GM19099 (cell line): Measurements from ENCODE around the gene KRTAP5-6.

Experiments
- POLR2A ChIP-seq: IDR thresholded peaks from 3 replicates; pipeline ENCODE4 v1.6.1; 2011; ENCODE audit warnings: low read depth; ENCODE audit not compliant: insufficient read length; ENCODE audit errors: extremely low read depth

The KRTAP5-6 gene, protein sequence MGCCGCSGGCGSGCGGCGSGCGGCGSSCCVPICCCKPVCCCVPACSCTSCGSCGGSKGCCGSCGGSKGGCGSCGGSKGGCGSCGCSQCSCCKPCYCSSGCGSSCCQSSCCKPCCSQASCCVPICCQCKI

DNA sequence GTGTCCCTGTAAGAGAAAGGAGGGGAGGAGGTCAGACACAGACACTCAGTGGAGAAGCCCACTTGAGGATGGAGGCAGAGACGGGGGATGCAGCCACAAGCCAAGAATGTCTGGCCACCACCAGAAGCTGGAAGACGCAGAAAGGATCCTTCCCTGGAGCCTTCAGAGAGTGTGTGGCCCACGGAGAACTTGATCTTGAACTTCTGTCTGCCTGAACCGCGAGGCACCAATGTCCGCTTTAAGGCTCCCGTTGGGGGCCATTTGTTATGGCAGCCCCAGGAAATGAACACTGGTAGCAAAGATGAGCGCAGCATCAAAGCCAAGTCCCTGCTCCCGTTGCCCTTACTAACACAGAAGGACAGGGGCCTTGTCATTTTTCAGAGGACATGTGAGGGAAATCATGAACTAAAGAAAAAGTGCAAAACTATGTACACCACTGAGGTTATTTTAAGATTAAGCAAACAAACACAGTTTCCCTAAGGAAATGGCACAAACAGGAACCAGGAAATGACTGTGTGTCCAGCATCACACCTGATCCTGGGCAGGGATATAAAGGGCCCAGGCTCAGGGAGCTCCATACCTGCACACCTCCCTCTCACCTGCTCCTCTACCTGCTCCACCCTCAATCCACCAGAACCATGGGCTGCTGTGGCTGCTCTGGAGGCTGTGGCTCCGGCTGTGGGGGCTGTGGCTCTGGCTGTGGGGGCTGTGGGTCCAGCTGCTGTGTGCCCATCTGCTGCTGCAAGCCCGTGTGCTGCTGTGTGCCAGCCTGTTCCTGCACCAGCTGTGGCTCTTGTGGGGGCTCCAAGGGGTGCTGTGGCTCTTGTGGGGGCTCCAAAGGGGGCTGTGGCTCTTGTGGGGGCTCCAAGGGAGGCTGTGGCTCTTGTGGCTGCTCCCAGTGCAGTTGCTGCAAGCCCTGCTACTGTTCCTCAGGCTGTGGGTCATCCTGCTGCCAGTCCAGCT lies at the start of gene KRTAP5-6:
KRTAP5-6 (plus strand) TSS at position 588 of the 963 bp plus-strand sequence; CDS start at position 639, 51 bp downstream.
- no peak for TF ChIP-seq POLR2A

DNA sequence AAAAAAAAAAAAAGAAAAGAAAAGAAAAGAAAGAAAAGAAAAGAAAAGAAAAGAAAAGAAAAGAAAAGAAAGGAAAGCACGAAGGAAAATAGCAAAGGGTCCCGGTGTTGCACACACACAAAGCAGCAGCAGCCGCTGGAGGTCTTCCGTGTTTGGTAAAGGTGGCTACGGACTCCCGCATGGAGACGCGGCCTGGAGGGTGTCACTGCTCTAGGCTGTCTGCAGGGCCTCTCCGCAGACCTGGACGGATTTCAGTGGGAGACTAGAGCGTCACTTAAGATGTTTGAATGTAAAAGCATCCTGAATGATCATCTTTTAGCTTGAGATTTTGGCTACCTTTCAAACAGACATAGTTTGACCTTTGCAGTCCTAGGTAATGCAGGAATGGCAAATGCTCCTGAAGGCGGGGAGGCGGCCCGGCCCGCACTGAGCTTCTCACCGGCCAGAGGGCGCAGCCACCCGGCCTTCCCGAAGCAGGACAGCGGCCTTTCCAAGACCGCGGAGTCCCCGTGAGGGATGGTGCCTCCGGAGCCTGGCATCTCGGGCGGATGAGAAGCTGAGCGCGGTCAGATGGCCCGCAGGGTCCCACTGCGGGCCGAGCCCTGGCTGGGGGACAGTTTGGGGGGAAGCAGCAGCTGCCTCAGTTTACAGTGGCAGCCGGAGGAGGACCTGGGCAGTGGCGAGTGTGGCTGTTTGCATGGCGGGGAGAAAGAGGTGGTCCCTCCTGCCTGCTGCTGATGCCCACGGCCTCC lies 48.9 kb upstream of the KRTAP5-6 start:
- no peak for TF ChIP-seq POLR2A

DNA sequence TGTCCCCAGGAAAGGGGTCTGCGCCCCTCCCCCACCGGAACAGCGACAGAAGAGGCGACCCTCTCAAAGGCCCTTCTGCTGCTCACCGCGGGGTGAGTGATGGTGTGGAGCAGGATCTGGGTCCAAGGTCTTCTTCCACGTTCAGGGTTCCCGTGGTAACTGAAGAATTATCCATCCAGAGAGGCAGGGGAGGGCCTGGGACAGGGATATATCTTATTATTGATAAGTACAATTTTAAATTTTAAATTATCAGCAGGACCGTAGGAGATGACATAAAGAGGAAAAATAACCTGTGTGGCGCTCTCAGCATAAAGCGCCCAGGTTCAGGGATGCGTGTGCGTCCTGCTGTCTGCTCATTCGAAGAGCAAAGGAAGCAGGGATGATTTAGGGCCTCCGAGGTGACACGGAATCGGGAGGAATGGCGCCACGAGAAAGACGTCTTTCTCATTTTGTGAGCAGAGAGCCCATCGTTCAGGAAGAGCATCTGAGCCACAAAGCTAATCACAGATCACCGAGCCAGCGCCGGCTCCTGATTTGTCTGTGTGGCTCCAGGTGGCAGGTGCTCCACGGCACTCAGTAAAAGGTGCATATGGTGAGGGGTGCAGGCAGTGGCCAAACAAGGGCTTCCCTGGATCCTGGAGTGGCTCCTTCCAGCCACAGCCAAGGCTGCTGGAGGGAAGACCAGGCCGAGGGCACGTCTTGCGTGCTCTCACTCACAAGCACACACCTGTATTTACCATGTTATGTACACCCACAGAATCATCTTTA lies 48.2 kb upstream of the KRTAP5-6 start:
- no peak for TF ChIP-seq POLR2A

DNA sequence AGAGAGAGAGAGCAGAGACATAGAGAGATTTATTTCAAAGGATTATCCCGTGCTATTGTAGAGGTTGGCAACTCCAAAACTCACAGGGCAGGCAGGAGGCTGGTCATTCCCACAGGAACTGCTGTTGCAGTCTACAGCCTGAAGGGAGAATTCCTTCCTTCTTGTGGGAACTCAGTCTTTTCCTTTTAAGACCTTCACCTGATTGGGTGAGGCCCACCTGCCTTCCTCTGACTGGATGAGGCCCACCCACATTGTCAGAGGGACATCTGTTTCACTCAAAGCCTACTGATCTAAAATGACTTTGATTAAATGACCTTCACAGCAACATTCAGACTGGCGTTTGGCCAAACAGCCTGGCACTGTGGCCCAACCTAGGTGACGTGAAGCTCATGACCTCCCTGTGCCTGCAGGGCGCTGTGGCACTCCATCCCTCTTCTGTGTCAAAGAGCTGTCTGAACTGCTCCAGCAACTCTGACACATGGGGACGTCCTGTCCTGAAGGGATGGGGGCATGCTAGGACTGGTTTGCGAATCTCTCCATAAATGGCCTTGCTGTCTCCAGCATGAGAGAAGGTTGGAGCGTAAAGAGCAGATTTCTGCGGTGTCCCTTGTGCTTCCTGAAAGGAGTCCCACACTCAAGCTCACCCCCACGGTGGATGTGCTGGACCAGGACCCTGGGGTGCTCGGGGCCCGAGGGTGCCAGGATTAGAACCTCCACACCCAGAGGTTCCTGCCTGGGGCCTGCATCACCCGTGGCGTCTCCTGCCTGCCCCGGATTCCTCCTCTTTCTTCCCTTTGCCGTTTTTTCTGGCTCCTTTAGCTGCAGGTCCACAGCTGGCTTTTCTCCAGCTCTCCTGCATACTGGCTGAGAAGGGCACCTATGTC lies 46.7 kb upstream of the KRTAP5-6 start:
- no peak for TF ChIP-seq POLR2A

DNA sequence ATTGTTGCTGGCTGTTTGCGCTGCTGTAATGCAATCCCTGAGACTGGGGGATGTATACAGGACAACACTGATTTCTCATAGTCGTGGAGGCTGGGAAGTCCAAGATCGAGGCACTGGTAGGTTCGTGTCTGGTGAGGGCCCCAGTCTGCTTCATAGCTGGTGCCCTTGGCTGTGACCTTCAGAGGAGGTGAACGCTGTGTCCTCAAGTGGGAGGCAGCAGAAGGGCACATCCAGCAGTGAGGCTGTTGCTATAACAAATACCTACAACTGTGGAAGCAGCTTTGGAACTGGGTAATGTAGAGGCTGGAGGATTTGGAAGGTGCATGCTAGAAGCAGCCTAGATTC lies 46.1 kb upstream of the KRTAP5-6 start:
- no peak for TF ChIP-seq POLR2A

DNA sequence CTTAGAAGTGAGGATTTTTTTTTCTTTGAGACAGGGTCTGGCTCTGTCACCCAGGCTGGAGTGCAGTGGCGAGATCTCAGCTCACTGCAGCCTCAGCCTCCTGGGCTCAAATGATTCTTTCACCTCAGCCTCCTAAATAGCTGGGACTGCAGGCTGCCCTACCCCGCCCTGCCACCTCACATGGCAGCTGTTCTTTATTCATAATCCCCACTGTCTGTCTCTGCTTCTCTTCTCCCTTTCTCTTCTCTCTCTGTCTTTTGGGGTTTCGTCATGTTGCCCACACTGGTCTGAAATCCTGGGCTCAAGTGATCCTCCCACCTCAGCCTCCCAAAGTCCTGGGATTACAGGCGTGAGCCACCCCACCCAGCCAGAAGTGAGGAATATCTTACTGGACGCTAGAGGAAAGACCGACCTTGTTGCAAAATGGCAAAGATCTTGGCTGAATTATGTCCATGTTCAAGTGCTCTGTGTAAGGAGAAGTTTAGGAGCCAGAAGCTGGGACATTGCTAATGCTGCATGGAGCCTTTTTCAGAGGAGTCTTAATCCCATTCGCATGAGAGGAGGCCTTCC lies 45.5 kb upstream of the KRTAP5-6 start:
- TF ChIP-seq POLR2A = no peak

DNA sequence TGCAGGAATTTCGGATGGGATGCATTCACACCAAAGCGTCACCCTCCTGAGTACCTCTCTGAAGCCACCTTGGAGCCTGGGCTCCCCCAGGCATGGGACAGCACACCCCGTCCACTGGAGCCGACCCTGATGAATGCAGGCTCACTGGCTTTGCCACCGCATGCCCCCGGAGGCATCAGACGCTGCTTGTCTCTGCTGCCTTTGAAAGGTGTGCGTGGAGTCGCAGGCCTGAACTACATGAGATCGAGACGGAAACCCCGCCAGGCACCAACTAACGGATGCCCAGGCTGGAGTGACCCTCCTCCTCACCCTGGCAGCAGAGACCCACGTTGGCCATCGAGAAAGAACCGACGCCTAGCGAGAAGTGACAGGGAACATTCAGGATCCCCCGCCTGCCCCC lies 45.0 kb upstream of the KRTAP5-6 start:
- no peak for TF ChIP-seq POLR2A

DNA sequence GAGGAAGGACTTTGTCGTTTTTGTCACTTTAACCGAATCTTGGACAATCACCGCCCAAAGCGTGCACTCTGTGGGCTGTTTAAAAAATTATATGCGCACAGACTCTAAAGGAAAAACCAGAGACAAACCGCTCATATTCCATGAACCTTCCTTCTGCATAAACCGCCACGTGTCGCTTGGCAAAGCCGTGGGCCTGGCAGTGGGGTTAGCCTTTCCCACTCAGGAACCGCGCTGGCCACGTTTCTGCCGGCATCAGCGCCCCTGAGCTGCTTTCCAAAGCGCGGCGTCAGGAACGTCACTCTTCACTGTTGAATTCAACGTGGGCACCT lies 44.6 kb upstream of the KRTAP5-6 start:
- no peak for TF ChIP-seq POLR2A

DNA sequence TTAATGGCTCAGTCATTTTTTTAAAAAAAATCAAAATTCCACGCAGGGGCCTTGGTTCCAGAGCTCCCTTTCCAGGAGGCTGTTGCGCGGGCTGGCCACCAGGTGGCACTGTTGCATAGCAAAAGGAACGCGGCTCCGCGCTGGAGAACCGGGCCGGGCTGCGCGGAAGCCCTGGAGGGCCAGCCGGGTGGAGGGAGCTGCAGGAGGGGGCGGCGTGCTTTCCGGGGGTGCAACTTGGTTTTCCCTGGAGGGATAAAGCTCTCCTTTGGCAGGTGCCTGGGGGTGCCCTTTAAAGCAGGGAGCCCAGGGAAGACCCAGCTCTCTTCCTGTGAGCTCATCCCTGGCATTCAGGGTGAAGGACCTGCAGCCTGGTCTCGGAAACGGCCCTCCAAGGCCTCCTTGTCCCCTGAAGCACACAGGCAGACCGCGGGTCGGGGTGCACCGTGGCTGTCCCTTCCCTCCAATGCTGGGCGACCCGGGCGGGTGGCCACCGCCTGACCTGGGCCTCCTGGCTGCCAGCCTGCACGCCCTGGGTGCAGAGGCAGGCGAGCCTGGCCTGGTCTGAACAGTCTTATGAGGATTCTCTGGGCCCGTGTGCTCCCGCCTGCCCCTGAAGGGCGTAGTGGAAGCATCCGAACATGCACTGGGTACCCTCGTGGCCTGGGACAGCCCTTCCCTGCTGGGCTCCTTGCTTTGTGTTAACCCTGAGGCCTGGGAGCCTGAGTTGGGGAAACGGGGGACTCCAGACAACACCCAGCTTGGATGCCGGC lies 44.0 kb upstream of the KRTAP5-6 start:
- TF ChIP-seq POLR2A = no peak

DNA sequence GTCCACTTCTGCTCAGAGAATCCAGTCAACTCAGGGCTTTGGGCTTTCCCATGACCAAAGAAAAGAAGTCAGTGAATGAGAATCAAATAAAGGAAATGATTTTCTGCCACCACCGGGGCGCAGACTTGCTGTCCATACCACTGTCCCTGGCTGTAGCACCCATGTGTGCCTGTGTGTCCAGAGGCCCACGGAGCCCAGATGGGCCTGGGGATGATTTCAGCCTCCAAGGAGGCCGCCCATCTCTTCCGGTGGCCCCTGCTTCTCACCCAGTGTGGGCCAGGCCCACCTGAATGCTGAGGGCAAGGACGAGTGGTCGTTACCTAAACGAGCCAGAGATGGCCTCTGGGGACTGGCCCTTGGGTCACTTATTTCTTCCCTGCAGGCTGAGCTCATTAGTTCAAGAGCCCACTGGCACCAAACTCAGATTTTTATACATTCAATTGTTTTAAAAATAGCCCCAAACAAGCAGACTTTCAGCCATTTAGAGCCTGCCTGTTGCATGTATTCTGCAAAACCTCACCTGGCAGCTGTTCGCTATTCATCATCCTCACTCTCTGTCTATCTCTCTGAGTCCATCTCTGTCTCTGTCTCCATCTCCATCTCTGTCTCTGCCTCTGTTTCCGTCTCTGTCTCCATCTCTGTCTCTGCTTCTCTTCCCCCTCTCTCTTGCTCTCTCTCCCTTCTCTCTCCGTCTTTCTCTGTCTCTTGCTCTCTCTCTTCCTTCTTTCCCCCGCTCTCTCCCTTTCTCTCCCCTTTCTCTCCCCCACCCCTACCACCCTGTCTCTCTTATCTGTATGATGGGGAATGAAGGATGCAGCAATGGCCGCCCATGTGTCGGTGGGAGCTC lies 43.2 kb upstream of the KRTAP5-6 start:
- no peak for TF ChIP-seq POLR2A

DNA sequence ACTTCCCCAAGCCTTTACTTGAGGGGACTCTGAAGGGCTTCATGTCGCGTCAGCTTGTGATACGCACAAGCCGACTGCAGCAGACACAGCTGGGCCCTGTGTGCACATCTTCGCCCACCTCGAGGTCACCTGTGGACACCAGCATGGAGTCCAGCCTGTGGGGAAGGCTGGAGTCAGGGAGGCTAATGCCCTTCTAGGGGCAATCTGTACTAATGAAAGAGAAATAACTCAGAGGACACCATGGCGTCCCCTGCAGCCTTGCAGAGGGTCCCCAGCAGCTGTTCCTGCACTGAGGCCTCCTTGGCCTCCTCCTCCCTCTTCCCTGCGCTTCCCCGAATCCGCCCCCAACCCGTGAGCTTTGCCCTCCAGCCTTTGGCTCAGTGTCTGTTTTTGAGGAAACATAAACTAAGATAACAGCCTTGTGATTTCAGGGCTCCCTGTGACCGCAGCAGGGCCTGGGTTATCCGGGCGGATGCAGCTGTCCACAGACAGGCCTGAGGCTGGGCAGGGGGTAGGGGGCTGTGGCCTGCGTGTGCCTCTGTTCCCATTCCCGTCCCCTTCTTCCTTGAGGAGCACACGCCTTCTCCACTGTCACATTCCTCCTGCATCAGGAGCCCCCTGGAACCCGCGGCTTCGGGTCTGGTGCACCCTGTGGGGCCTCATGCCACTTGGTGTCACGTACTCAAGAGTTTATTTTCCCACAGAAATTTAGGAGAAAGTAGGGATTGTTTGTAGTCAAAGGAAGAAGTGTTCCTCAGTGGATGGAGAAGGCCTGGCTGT lies 42.4 kb upstream of the KRTAP5-6 start:
- TF ChIP-seq POLR2A = no peak
